ENCODE data around the gene WWOX. TPM values are rescaled to one million over a fixed set of nuclear protein-coding genes. Genes with fewer than 3 reads are reported as not detected.

The WWOX gene
- total RNA-seq, 1 experiment from 2014 or later, result 35.6 TPM

DNA sequence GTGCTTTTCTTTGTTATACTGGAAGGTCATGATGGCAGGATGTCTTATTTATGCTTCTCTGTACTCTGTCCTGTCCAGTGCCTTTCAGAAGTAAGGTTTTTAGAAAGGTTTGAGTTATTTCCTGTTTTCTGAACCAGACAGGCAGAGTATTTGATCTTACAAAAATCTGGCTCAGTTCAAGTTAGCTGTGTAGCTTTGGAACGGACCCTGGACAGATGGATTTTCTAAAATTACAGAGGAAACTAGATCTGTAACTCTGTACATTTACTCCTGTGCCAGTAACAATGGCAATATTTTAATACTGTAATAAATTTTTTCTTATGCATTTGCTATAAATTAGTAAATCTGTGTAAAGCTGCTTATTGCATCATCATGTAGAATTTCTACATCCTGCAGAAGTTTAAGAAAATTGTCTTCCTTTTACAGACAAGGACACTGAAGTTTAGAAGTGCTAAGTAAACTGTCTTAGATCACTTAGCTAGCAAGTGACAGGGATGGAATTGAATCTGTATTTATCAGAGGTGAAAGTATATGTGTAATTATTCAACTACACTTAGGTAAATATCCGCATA lies 347.6 kb downstream of the WWOX start:
- no peaks in the 10 kb centered on the region for H3K36me3 ChIP-seq (ENCODE audit: low read depth)
- H3F3A ChIP-seq (ENCODE audit: insufficient read depth, low read depth), result no peaks in the 10 kb centered on the region
- H2AFZ ChIP-seq, result no peak overlapping the region
- CTCF ChIA-PET, result no interaction called here
- TF ChIP-seq, protein P1, sequence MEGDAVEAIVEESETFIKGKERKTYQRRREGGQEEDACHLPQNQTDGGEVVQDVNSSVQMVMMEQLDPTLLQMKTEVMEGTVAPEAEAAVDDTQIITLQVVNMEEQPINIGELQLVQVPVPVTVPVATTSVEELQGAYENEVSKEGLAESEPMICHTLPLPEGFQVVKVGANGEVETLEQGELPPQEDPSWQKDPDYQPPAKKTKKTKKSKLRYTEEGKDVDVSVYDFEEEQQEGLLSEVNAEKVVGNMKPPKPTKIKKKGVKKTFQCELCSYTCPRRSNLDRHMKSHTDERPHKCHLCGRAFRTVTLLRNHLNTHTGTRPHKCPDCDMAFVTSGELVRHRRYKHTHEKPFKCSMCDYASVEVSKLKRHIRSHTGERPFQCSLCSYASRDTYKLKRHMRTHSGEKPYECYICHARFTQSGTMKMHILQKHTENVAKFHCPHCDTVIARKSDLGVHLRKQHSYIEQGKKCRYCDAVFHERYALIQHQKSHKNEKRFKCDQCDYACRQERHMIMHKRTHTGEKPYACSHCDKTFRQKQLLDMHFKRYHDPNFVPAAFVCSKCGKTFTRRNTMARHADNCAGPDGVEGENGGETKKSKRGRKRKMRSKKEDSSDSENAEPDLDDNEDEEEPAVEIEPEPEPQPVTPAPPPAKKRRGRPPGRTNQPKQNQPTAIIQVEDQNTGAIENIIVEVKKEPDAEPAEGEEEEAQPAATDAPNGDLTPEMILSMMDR (conservative IDR thresholded peaks at IDR 0.05), result no peak
- no peak for TF ChIP-seq EZH2 (IDR thresholded peaks at IDR 0.05; ENCODE audit: low read depth)
- H3K4me1 ChIP-seq (replicated peaks; ENCODE audit: insufficient read depth), result no peaks in the 10 kb centered on the region
- H3K27me3 ChIP-seq (ENCODE audit: insufficient read depth, low read depth), result no peaks in the 10 kb centered on the region
- no TSS peak for BruUV-seq (replicated peaks)
- no peak overlapping the region for H3K4me3 ChIP-seq
- no peak for DNase-seq
- no peaks in the 10 kb centered on the region for H3K79me2 ChIP-seq (ENCODE audit: low read depth)
- no peaks in the 10 kb centered on the region for H3K9me3 ChIP-seq (ENCODE audit: insufficient read depth, low read depth)
- intact Hi-C loops (cut with micrococcal nuclease; ENCODE audit: unreplicated experiment), result no loop called here
- no peaks in the 10 kb centered on the region for H4K20me1 ChIP-seq (ENCODE audit: insufficient read depth)
- POLR2A ChIA-PET (ENCODE audit: unreplicated experiment), result no interaction called here
- H3K9me2 ChIP-seq (ENCODE audit: insufficient read depth), result no peaks in the 10 kb centered on the region
- no peak overlapping the region for H3K4me2 ChIP-seq
- H3K27ac ChIP-seq, result no peak overlapping the region

DNA sequence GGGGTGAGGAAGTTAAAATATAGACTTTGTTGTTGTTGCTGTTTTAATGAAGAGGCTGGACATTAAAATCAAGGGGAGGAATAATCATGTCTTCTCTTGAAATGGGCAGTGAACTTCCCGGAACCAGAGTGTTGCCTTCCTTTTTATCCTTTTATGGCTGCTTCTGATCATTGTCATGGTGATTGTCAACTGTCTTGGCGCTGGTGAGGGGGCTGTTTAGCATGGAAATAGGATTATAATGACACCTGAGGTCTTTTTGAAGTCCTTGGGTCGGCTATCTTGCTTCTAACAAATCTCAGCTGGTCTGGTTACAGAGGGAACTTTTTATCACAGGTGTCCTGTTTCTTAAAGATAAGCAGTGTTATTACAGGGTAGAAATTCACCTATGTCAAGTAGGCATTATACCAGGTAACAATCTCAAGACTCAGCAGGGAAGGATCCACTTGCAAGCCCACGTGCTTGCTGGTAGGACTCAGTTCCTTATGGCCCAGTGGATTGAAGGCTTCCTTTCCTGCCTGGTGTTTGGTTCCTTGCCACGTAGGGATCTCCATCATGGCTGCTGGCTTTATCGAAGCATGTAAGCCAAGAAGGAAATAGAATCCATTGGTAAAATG lies 349.3 kb downstream of the WWOX start:
- Histone ChIP-seq H4K20me1 (ENCODE audit: insufficient read depth) (no peaks in the 10 kb centered on the region), H3K27ac (no peak overlapping the region), H3K9me2 (ENCODE audit: insufficient read depth) (no peaks in the 10 kb centered on the region), H3F3A (ENCODE audit: insufficient read depth, low read depth) (no peaks in the 10 kb centered on the region), H3K36me3 (ENCODE audit: low read depth) (no peaks in the 10 kb centered on the region), H3K4me1 (replicated peaks; ENCODE audit: insufficient read depth) (no peaks in the 10 kb centered on the region), H2AFZ (no peak overlapping the region), H3K27me3 (ENCODE audit: insufficient read depth, low read depth) (no peaks in the 10 kb centered on the region), H3K4me2 (no peak overlapping the region), H3K79me2 (ENCODE audit: low read depth) (no peaks in the 10 kb centered on the region), H3K9me3 (ENCODE audit: insufficient read depth, low read depth) (no peaks in the 10 kb centered on the region), H3K4me3 (no peak overlapping the region)
- CTCF ChIA-PET, result no interaction called here
- no peak for TF ChIP-seq EZH2 (IDR thresholded peaks at IDR 0.05; ENCODE audit: low read depth)
- TF ChIP-seq, protein P1 (conservative IDR thresholded peaks at IDR 0.05), result no peak
- intact Hi-C loops (cut with micrococcal nuclease; ENCODE audit: unreplicated experiment), result no loop called here
- DNase-seq, result no peak
- POLR2A ChIA-PET (ENCODE audit: unreplicated experiment), result no interaction called here
- BruUV-seq (replicated peaks), result no TSS peak

DNA sequence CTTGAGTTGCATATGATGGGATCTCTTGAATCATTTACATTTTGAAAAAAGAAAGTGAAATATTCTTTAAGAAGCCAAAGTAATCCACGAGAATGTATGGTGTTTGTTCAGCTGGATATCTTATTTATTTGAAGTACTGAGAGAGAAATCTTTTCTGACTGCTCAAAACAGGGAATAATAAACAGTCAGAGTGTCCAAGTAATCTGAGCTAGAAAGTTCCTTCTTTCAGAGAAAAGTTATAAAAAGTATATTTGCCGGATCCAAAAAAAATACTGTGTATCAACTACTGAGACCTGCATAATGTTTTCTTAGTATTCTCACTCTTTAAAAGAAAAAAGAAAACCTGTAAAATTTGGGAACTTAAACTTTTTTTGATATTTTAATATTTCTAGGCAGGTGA lies 350.8 kb downstream of the WWOX start:
- no TSS peak for BruUV-seq (replicated peaks)

More for the DNA sequence above, 350.8 kb downstream of the WWOX start:
- Histone ChIP-seq H3F3A (ENCODE audit: insufficient read depth, low read depth) (no peaks in the 10 kb centered on the region), H4K20me1 (ENCODE audit: insufficient read depth) (no peaks in the 10 kb centered on the region), H3K27ac (no peak overlapping the region), H3K4me3 (no peak overlapping the region), H2AFZ (no peak overlapping the region), H3K36me3 (ENCODE audit: low read depth) (no peaks in the 10 kb centered on the region), H3K79me2 (ENCODE audit: low read depth) (no peaks in the 10 kb centered on the region), H3K9me3 (ENCODE audit: insufficient read depth, low read depth) (no peaks in the 10 kb centered on the region), H3K4me1 (replicated peaks; ENCODE audit: insufficient read depth) (no peaks in the 10 kb centered on the region), H3K9me2 (ENCODE audit: insufficient read depth) (no peaks in the 10 kb centered on the region), H3K4me2 (no peak overlapping the region), H3K27me3 (ENCODE audit: insufficient read depth, low read depth) (no peaks in the 10 kb centered on the region)
- intact Hi-C loops (cut with micrococcal nuclease; ENCODE audit: unreplicated experiment), result no loop called here
- TF ChIP-seq, protein P1 (conservative IDR thresholded peaks at IDR 0.05), result no peak
- no peak for TF ChIP-seq EZH2 (IDR thresholded peaks at IDR 0.05; ENCODE audit: low read depth)
- no peak for DNase-seq
- CTCF ChIA-PET, result no interaction called here
- POLR2A ChIA-PET (ENCODE audit: unreplicated experiment), result no interaction called here

Data from PC-9 (cell line).